Measurements from ENCODE around the gene GPR82.
"Not testable (repeated sequence)": the region's sequence is repeated elsewhere in the genome, so short reads cannot be mapped to it uniquely, and the experiment has no call there.

The GPR82 gene

GRCh38 chrX:41719610-41720009 lies 4.4 kb upstream of the GPR82 start:
- not testable (repeated sequence) for DNase-seq

GRCh38 chrX:41720125-41720779 lies 3.7 kb upstream of the GPR82 start:
- no peak for DNase-seq

DNA sequence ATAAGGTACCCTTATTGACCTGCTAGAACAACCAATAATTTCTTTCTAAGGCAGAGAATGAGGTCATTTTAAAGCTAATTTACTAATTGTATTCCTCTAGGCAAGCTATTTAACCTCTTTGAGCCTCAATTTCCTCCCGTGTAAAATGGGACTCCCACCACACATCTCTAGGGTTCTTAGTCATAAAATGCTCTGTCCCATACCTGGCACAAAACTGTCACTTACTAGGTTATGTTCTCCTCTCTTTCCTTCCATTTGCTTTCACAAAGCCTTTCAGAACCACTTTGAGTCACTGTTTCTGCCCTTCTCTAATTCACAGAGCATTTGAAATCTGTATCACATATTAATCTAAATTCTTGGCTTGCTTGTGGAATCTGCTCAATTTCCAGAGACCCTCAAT lies 2.4 kb upstream of the GPR82 start:
- DNase-seq, result no peak

DNA sequence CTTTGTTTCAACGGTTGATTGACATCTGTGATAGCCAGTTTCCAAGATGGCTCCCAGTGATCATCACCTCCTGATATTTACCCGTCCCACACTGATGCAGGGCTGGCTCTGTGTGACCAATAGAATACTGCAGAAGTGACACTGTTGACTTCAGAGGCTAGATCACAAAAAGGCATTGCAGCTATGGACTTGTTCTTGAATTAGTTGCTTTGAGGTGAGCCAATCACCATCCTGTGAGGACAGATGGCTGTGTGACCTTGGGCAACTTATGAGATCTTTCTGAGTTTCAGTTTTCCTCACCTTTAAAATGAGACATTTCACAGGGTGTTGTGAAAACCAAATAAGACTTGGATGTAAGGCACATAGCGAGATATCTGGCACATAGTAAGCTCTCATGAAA lies 1.8 kb upstream of the GPR82 start:
- no peak for DNase-seq

- no peak for DNase-seq
Observed at GRCh38 chrX:41722816-41723618, 964 bp upstream of the GPR82 start.

DNA sequence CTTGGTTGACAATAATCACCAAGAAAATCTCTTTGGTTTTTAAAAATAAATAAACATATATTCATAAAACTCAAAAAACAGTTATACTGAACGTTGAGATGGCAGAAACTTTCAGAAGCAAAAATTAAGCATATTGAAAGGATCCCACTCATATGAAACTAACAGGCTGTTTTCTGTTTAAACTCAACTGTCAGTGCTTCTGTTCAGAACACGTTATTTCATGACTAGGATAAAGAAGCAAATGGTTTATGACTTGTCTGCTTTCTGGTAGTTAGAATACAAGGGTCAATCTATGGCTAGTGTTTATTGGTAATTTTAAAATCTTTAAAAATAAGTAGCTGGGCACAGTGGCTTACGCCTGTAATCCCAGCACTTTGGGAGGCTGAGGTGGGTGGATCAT lies 4.1 kb downstream of the GPR82 start:
- no peak for DNase-seq

DNA sequence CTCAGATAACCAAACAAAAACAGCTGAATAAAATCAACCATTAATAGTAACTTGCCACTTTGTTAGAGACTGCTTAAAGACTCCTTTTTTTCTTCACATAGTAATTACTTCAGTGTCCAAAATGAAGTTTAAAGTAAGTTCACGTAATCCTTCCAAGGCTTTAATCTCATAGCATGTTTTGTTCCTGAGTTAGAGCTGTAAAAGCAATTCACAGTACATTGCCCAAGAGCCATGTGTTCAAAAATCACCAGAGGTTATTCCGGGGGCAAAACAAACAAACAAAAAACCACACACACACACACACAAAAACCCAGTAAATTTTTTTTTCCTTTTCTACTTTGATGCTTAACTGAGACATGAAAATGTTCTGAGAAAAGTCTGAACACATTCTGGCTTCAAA lies 6.1 kb downstream of the GPR82 start:
- no peak for DNase-seq

DNA sequence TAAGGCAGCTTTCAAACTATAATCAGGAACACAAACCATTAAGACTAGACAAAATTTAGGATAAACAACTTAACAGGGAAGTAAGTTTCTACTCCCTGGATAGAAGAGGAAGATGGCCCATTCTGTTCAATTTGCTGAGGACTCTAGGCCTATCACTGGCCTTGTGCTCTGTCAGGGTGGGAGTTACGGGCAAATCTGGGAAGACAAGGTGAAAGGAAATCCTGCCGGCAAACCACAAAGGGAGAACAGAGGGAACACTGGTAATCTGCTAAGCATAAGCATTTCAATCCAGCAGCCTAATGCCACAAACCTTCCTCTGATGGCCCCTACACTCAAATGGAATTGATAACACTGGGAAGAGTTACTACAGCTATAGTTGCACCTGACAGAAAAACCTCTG lies 8.3 kb downstream of the GPR82 start:
- DNase-seq, result no peak

- no peak for DNase-seq
Observed at GRCh38 chrX:41733939-41734338, 10.0 kb downstream of the GPR82 start.

DNA sequence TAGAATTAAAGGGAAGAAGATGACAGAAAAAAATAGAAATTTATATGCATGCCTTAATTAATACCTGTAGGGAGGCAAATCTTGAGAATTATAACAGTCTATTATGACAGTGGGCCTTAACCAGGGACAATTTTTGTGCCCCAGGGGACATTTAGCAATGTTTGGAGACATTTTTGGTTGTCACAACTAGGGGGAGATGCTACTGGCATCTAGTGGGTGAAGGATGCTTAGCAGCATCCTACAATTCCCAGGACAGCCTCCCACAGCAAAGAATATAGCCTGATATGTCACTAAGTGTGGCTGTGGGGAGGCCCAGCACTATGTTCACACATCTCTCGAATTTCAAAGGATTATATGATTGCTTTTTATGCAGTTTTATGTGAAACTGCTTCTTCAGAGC lies 10.5 kb downstream of the GPR82 start:
- no peak for DNase-seq

DNA sequence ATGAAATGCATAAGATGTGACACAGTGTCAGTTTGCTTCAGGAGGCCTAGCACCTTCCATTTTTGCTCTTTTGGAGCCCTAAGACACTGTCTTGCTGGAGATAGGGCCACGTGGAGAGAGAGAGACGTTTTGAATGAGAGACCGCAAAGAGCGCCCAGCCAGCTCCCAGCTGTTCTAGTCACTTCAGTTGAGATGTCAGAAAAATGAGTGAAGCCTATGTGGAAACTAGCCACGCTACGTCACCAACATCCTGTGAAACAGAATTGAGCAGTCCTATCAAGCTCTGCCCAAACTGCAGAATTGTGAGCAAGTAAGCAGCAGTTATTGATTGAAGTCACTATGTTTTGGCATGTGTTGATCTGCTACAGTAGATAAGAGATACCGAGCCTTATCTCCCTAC lies 13.1 kb downstream of the GPR82 start:
- no peak for DNase-seq

DNA sequence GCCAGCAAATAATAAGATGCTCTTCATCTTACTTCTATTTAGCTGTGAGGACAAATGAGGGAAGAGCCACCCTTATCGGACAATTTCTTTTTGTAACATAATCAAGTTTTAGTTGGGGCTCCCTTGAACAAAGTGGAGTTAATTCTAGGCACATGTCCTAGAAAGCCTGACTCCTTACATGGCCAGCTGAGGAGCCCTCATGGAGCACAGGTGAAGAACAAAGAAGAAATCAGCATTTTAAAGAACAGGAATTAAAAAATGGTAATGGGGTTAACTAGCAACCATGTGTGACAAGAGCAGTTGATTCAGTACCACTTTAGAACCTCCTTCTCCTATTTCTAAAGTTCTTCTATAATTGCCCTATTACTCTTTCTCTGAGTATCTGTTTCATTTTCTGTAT lies 15.9 kb downstream of the GPR82 start:
- DNase-seq, result no peak

DNA sequence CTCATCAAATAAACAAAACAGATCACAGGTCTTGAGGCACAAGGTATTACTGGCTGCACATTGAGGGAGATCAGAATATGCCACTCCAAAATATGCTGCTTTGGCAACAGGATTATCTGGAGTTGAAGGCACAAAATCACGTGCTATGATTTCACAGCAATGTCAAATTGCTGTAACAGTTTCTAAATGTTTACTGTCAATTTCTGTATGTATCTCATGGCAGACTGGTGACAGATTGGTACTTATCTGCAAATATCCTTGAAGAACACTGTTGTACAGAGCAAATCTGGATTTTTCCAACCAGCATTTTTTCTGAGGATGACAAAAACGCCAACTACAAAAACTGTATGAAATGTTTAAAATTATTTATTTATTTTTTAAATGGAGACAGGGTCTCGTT lies 26.7 kb downstream of the GPR82 start:
- DNase-seq, result no peak

- DNase-seq, result no peak
Observed at GRCh38 chrX:41758401-41758800, 34.4 kb downstream of the GPR82 start.

DNA sequence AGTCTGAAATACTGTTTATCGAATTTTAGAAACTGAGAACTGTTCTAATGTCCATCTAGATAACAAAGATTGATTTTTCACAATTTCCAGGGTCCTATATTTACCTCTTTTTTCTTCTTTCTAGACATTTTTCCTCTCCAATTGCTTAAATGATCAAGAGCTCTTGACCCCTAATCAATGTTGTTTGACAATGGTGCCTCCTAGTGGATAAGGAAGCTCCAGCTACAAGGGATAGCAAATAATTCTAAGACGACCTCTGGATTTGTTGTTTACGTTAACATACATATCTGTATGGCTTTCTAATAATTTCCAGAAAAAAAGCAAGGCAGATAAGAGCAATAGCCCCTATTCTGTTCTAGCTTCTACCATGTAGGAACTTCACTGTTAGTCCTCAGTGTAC lies 35.8 kb downstream of the GPR82 start:
- DNase-seq, result no peak

DNA sequence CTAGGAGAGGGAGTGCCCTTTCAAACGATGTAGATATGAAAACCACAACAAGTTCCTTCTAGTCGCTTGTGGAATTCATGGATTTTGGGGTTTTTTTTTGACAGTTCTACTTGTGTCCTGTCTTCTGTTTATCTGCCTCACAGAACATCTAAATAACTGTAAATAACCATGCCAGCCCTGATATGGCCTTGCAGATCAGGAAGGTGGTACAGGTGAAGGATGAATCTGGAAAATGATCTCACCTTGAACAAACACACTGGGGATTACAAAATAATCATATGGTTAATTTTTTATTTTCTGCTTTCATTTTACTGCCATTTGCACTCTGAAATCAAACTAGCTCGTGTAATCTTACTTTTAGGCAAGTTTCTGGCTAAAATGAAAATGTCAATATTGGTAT lies 37.2 kb downstream of the GPR82 start:
- DNase-seq, result no peak

DNA sequence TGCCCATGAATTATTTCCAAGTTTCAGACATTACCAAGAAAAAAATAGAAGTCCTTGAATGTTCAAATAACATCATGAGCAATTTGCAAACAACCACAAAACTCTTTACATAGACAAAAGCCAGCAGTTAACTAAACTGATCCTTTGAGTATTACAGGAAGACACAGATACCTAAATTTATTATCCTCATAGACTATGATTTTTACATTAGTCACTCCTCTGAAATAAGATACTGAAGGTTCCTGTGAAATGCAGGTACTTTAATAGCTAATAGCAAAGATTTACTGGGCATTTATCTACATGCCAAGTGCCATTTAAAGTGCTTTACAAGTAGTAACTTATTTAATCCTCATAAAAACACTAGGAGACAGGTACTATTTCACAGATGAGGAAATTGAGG lies 37.7 kb downstream of the GPR82 start:
- DNase-seq, result no peak

GRCh38 chrX:41779030-41779564 lies 55.1 kb downstream of the GPR82 start:
- DNase-seq, result no peak
